Fibroblast of skin of right biceps (primary cell): ENCODE data around the gene SMYD4.
"Not testable (repeated sequence)": the region's sequence is repeated elsewhere in the genome, so short reads cannot be mapped to it uniquely, and the experiment has no call there.

Experiments used
- DNase-seq: peaks from one replicate; pipeline ENCODE4 v3.0.0-alpha.2; 2013

Gene SMYD4

GRCh38 chr17:1829592-1830257 is at the start of gene SMYD4, which contains the start of gene RPA1:
Gene SMYD4, minus strand, starts transcription at chr17:1829902. Its CDS starts 1,908 bp downstream, at chr17:1827994.
Gene RPA1, plus strand, starts transcription at chr17:1830005. Its CDS starts 89 bp downstream, at chr17:1830094.
- peak; percentile 86 for DNase-seq

- no peak for DNase-seq
These were observed 48.9 kb upstream of the SMYD4 start for GRCh38 chr17:1878419-1879121.

GRCh38 chr17:1875597-1875996 is 45.9 kb upstream of the SMYD4 start:
- DNase-seq = no peak

GRCh38 chr17:1873418-1873817 is 43.7 kb upstream of the SMYD4 start:
- no peak for DNase-seq

- no peak for DNase-seq
These were observed 43.3 kb upstream of the SMYD4 start for GRCh38 chr17:1872976-1873375.

- DNase-seq = no peak
These were observed 42.6 kb upstream of the SMYD4 start for GRCh38 chr17:1872254-1872653.

- DNase-seq = no peak
These were observed 42.1 kb upstream of the SMYD4 start for GRCh38 chr17:1871756-1872155.

GRCh38 chr17:1870592-1870991 is 40.9 kb upstream of the SMYD4 start:
- no peak for DNase-seq

GRCh38 chr17:1868090-1868489 is 38.4 kb upstream of the SMYD4 start:
- no peak for DNase-seq

- DNase-seq = no peak
These were observed 37.6 kb upstream of the SMYD4 start for GRCh38 chr17:1867307-1867706.

GRCh38 chr17:1865252-1866037 is 35.7 kb upstream of the SMYD4 start:
- peak; percentile 29 for DNase-seq

GRCh38 chr17:1861391-1862010 is 31.8 kb upstream of the SMYD4 start:
- no peak for DNase-seq

- no peak for DNase-seq
These were observed 31.3 kb upstream of the SMYD4 start for GRCh38 chr17:1860978-1861377.

GRCh38 chr17:1856462-1856861 is 26.8 kb upstream of the SMYD4 start:
- DNase-seq = not testable (repeated sequence)

- DNase-seq = no peak
These were observed 24.0 kb upstream of the SMYD4 start for GRCh38 chr17:1853698-1854097.

GRCh38 chr17:1852327-1852726 is 22.6 kb upstream of the SMYD4 start:
- DNase-seq = no peak

- DNase-seq = no peak
These were observed 17.5 kb upstream of the SMYD4 start for GRCh38 chr17:1847191-1847590.

- no peak for DNase-seq
These were observed 14.2 kb upstream of the SMYD4 start for GRCh38 chr17:1843947-1844346.

- DNase-seq = no peak
These were observed 9.8 kb upstream of the SMYD4 start for GRCh38 chr17:1839516-1839915.

- DNase-seq = no peak
These were observed 4.9 kb upstream of the SMYD4 start for GRCh38 chr17:1834380-1835149.

GRCh38 chr17:1830288-1830687 is 586 bp upstream of the SMYD4 start:
- DNase-seq = peak; percentile 3

GRCh38 chr17:1829216-1829591 is 498 bp downstream of the SMYD4 start:
- peak; percentile 21 for DNase-seq
